ENCODE measurements around the gene BCL2L15. TPM values are rescaled to one million over a fixed set of nuclear protein-coding genes. Genes with fewer than 3 reads are reported as not detected.

Gene BCL2L15
- total RNA-seq, 4 donors from 2014 or later = 0.15 to 0.93 (median 0.27) TPM; not detected in 1

DNA sequence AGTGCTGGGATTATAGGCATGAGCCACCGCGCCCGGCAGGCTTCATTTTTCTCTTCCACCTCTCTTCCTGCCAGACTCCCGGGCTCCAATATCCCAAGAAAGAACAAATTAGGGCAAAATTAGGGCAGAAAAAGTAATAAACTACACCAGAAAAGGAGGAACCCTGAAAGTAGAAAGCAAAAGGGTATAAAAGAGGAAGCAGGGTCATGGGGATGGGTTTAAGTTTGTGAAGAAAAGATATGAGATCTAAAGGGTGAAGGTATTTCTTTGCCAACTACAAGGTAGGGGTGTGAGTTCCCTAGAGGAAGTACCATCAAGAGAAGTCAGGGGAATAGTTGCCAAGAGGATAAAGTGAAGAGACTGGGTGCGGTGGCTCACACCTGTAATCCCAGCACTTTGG, 25.7 kb downstream of the BCL2L15 start:
- WGBS, 2 donors (ENCODE audit: low coverage in 1 of 2) = 89 to 100% methylated on average over 1 of the region's 5 CpGs
- no peaks in the 10 kb centered on the region for H3K9me3 ChIP-seq
- no peak overlapping the region for H3K4me3 ChIP-seq
- no peak overlapping the region for H3K27ac ChIP-seq
- no peaks in the 10 kb centered on the region for H3K4me1 ChIP-seq
- no peaks in the 10 kb centered on the region for H3K27me3 ChIP-seq
- ATAC-seq = no peak
- H3K36me3 ChIP-seq = no peaks in the 10 kb centered on the region
- TF ChIP-seq POLR2AphosphoS5 (IDR thresholded peaks at IDR 0.05) = no peak
- TF ChIP-seq EP300 (IDR thresholded peaks at IDR 0.05) = no peak
- TF ChIP-seq, protein P1, sequence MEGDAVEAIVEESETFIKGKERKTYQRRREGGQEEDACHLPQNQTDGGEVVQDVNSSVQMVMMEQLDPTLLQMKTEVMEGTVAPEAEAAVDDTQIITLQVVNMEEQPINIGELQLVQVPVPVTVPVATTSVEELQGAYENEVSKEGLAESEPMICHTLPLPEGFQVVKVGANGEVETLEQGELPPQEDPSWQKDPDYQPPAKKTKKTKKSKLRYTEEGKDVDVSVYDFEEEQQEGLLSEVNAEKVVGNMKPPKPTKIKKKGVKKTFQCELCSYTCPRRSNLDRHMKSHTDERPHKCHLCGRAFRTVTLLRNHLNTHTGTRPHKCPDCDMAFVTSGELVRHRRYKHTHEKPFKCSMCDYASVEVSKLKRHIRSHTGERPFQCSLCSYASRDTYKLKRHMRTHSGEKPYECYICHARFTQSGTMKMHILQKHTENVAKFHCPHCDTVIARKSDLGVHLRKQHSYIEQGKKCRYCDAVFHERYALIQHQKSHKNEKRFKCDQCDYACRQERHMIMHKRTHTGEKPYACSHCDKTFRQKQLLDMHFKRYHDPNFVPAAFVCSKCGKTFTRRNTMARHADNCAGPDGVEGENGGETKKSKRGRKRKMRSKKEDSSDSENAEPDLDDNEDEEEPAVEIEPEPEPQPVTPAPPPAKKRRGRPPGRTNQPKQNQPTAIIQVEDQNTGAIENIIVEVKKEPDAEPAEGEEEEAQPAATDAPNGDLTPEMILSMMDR (IDR thresholded peaks at IDR 0.05) = no peak
- no peak for TF ChIP-seq POLR2A (IDR thresholded peaks at IDR 0.05)

DNA sequence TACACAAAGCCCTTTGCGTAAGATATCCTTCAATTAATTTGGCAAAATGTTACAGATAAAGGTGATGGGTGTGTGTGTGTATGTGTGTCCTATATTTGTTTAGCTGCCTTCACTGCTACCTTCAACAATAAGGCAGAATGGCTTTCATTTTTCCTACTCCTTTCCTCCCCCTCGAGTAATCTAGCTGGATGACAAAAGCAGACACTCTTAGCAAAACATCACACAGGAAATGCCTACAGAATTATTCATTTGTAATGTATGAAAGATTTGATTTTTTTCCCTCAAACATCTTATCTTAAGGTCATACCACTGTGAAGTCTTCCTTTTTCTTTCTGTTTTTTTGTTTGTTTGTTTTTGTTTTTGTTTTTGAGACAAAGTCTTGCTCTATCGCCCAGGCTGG, 26.5 kb downstream of the BCL2L15 start:
- ATAC-seq = no peak
- Histone ChIP-seq H3K27me3 (no peaks in the 10 kb centered on the region), H3K4me3 (no peak overlapping the region), H3K4me1 (no peaks in the 10 kb centered on the region), H3K36me3 (no peaks in the 10 kb centered on the region), H3K9me3 (no peaks in the 10 kb centered on the region), H3K27ac (no peak overlapping the region)
- no peak for TF ChIP-seq EP300 (IDR thresholded peaks at IDR 0.05)
- TF ChIP-seq, protein P1 (IDR thresholded peaks at IDR 0.05) = no peak
- no peak for TF ChIP-seq POLR2A (IDR thresholded peaks at IDR 0.05)
- TF ChIP-seq POLR2AphosphoS5 (IDR thresholded peaks at IDR 0.05) = no peak
- 47 to 48% methylated on average over 3 of the region's 3 CpGs for WGBS, 2 donors (ENCODE audit: low coverage in 1 of 2)

DNA sequence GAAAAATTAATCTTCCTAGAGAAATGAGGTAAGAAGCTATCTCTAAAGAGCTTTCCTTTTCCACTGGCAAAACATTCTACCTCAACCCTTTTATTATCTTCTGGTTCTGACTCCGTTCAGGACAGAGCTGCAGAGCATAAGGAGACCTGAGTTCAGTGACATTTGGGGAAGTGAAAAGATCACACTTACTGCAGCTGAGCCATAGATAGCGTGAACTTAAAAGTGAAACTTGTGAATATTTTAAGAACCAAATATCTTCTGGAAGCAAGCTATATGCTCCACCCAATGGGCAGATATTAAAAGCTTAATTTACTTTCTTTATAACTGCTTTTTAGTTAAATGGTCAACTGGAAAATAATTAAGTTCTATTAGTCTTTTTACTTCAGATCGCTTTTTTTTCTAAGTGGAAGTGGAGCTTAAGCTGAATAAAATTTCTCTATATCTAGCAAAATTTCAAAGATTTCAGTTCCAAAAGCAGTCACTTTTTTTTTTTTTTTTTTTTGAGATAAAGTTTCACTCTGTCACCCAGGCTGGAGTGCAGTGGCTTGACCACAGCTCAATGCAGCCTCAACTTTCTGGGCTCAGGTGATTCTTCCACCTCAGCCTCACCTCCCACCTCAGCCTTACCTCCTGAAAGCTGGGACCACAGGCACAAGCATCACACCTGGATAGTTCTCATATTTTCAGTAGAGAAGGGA, 27.8 kb downstream of the BCL2L15 start:
- no peak overlapping the region for H3K4me3 ChIP-seq
- no peaks in the 10 kb centered on the region for H3K9me3 ChIP-seq
- no peaks in the 10 kb centered on the region for H3K36me3 ChIP-seq
- no peaks in the 10 kb centered on the region for H3K27me3 ChIP-seq
- no peaks in the 10 kb centered on the region for H3K4me1 ChIP-seq
- no peak overlapping the region for H3K27ac ChIP-seq
- no peak for ATAC-seq
- TF ChIP-seq POLR2A (IDR thresholded peaks at IDR 0.05) (no peak), EP300 (IDR thresholded peaks at IDR 0.05) (no peak), POLR2AphosphoS5 (IDR thresholded peaks at IDR 0.05) (no peak)
- TF ChIP-seq, protein P1 (IDR thresholded peaks at IDR 0.05) = no peak
- 44 to 81% methylated on average over 2 to 3 of the region's 3 CpGs for WGBS, 2 donors (ENCODE audit: low coverage in 1 of 2)

DNA sequence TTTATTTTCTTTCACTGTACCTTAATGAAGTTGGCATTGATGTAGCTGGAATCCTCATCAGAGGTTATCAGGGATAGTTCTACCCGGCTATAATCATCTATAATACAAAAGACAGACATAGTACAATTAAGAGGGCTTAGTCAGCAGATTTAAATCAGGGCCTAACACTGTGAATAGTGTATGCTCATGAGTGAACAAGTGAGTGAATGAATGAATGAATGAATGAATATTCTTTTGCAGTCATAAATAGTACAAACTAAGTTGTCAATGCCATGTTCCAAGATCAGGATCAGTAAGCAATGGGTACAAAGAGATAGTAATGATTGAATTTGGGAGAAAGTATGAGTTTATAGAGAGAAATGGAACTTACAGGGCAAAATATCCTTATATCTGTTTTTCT, 28.4 kb downstream of the BCL2L15 start:
- no peaks in the 10 kb centered on the region for H3K9me3 ChIP-seq

More for the DNA sequence above, 28.4 kb downstream of the BCL2L15 start:
- ATAC-seq = no peak
- TF ChIP-seq, protein P1 (IDR thresholded peaks at IDR 0.05) = no peak
- TF ChIP-seq POLR2AphosphoS5 (IDR thresholded peaks at IDR 0.05) (no peak), POLR2A (IDR thresholded peaks at IDR 0.05) (no peak), EP300 (IDR thresholded peaks at IDR 0.05) (no peak)
- Histone ChIP-seq H3K4me3 (no peak overlapping the region), H3K36me3 (no peaks in the 10 kb centered on the region), H3K4me1 (no peaks in the 10 kb centered on the region), H3K27ac (no peak overlapping the region), H3K27me3 (no peaks in the 10 kb centered on the region)
- WGBS, 2 donors (ENCODE audit: low coverage in 1 of 2) = 100% methylated on average over 1 of the region's 1 CpG
